ENCODE measurements around the gene PLCH1.

The PLCH1 gene

GRCh38 chr3:155331078-155331477, 413.8 kb downstream of the PLCH1 start:
- no peak for DNase-seq

GRCh38 chr3:155330370-155330769, 414.5 kb downstream of the PLCH1 start:
- DNase-seq = no peak

- DNase-seq = no peak
Observed at GRCh38 chr3:155329513-155330048, 415.3 kb downstream of the PLCH1 start.

GRCh38 chr3:155327871-155328270, 417.0 kb downstream of the PLCH1 start:
- no peak for DNase-seq

- no peak for DNase-seq
Observed at GRCh38 chr3:155327430-155327829, 417.4 kb downstream of the PLCH1 start.

- DNase-seq = no peak
Observed at GRCh38 chr3:155326901-155327300, 418.0 kb downstream of the PLCH1 start.

GRCh38 chr3:155326244-155326643, 418.6 kb downstream of the PLCH1 start:
- no peak for DNase-seq

All from effector CD8-positive, alpha-beta T cell (primary cell).